Keratinocyte (primary cell): ENCODE data around the gene P2RY13. TPM values are rescaled to one million over a fixed set of nuclear protein-coding genes. Genes with fewer than 3 reads are reported as not detected.

Experiments
- DNase-seq: peaks from one replicate; pipeline ENCODE4 v3.0.0-alpha.2; 2011; ENCODE audit warnings: low read depth, missing footprints, low spot score
- FAIRE-seq: peaks from 2 replicates; lab custom pipeline; 2011; peaks lifted over from hg19 to GRCh38; lab: Jason Lieb, UNC
- H2AFZ ChIP-seq: 2 replicates; pipeline ENCODE4 v1.6.0; 2012; ENCODE audit warnings: low read length, control low read depth, inconsistent platforms; ENCODE audit not compliant: control insufficient read depth
- H3K27ac ChIP-seq: 2 replicates; pipeline ENCODE4 v1.5.1; 2011; ENCODE audit warnings: low read length; ENCODE audit not compliant: control insufficient read depth, insufficient read depth
- H3K27me3 ChIP-seq: 3 replicates; pipeline ENCODE4 v1.6.0; 2011; ENCODE audit warnings: low read length; ENCODE audit not compliant: control insufficient read depth, insufficient read depth; ENCODE audit errors: extremely low read depth
- H3K36me3 ChIP-seq, 2 experiments: 2 replicates in 1 of 2; 3 replicates in 1 of 2; pipeline ENCODE4 v1.5.1; 2011; ENCODE audit warnings: low read length in 2 of 2, mild to moderate bottlenecking in 1 of 2; ENCODE audit not compliant: control insufficient read depth in 2 of 2, insufficient read depth in 2 of 2; ENCODE audit errors: extremely low read depth in 1 of 2
- H3K4me1 ChIP-seq: 3 replicates; pipeline ENCODE4 v1.5.1; 2011; ENCODE audit warnings: low read length; ENCODE audit not compliant: control insufficient read depth, insufficient read depth; ENCODE audit errors: extremely low read depth
- H3K4me2 ChIP-seq: 3 replicates; pipeline ENCODE4 v1.6.0; 2011; ENCODE audit warnings: low read depth, low read length; ENCODE audit not compliant: control insufficient read depth, insufficient read depth; ENCODE audit errors: extremely low read depth
- H3K4me3 ChIP-seq, 3 experiments: fragments of 200-600 bp in 1 of 3; sonication (generic) in 1 of 3; 2 replicates in 2 of 3; 3 replicates in 1 of 3; pipeline ENCODE4 v1.5.1; 2011 to 2016; ENCODE audit warnings: low read length in 3 of 3, mild to moderate bottlenecking in 3 of 3, control low read depth in 2 of 3, inconsistent platforms in 1 of 3, low read depth in 1 of 3, mixed read lengths in 1 of 3, mixed run types in 1 of 3, moderate library complexity in 1 of 3; ENCODE audit not compliant: control insufficient read depth in 2 of 3, insufficient read depth in 2 of 3; ENCODE audit errors: extremely low read depth in 1 of 3
- H3K79me2 ChIP-seq: 2 replicates; pipeline ENCODE4 v1.6.0; 2012; ENCODE audit warnings: low read length; ENCODE audit not compliant: control insufficient read depth, insufficient read depth
- H3K9ac ChIP-seq: 3 replicates; pipeline ENCODE4 v1.6.0; 2011; ENCODE audit warnings: low read length; ENCODE audit not compliant: control insufficient read depth, insufficient read depth; ENCODE audit errors: extremely low read depth
- H3K9me1 ChIP-seq: 3 replicates; pipeline ENCODE4 v1.6.0; 2011; ENCODE audit warnings: low read length; ENCODE audit not compliant: control insufficient read depth, insufficient read depth; ENCODE audit errors: extremely low read depth
- H3K9me3 ChIP-seq: 2 replicates; pipeline ENCODE4 v1.5.1; 2012; ENCODE audit warnings: low read depth, low read length; ENCODE audit not compliant: control insufficient read depth
- H4K20me1 ChIP-seq: 3 replicates; pipeline ENCODE4 v1.6.0; 2011; ENCODE audit warnings: low read length; ENCODE audit not compliant: control insufficient read depth, insufficient read depth; ENCODE audit errors: extremely low read depth
- CTCF ChIP-seq, 3 experiments: IDR thresholded peaks in 1 of 3; conservative IDR thresholded peaks in 1 of 3; optimal IDR thresholded peaks in 1 of 3; 2 replicates in 2 of 3; 3 replicates in 1 of 3; pipeline versions ENCODE3 to v1.5.1; 2011; ENCODE audit warnings: low read length in 3 of 3, mild to moderate bottlenecking in 3 of 3, moderate library complexity in 2 of 3, control low read depth in 1 of 3, inconsistent platforms in 1 of 3; ENCODE audit not compliant: insufficient read depth in 2 of 3; ENCODE audit errors: extremely low read depth in 1 of 3
- EZH2 ChIP-seq: IDR thresholded peaks from one replicate; pipeline ENCODE4 v1.6.1; 2012; ENCODE audit warnings: inconsistent platforms, mild to moderate bottlenecking, low read length, moderate library complexity
- dilution Hi-C: fragments of 300-500 bp; cut with MboI; formaldehyde crosslinking; loops from one replicate; pipeline ENCODE4 v1.7.0; 2020; ENCODE audit warnings: low sequenced_read_pairs; ENCODE audit not compliant: extremely low pct_ligation_motif_present
- polyA plus RNA-seq, 5 experiments: library from polyadenylated mRNA; depleted of rRNA in 3 of 5; stranded (reverse) in 3 of 5; stranded (forward) in 1 of 5; unstranded in 1 of 5; fragments of >200 nt; gene quantifications; 1 replicate in 1 of 5; 2 replicates in 3 of 5; 3 replicates in 1 of 5; pipeline versions ENCODE4 v1.2.1 to v1.2.3, GENCODE V29; 2011 to 2012; ENCODE audit warnings: missing spikeins in 2 of 5, low read depth in 1 of 5, low replicate concordance in 1 of 5

The P2RY13 gene
- polyA plus RNA-seq, 1 donor (not counting 4 experiments of a cell fraction or from before 2014, with no cell fraction given): not detected

GRCh38 chr3:151314593-151314992 lies 14.8 kb downstream of the P2RY13 start:
- Histone ChIP-seq H3K4me3 (peak overlapping the region; percentile 75 to 93 (median 92)), H3K4me1 (peaks cover 52% of the 10 kb centered on the region), H4K20me1 (peaks cover 3% of the 10 kb centered on the region), H3K9me1 (no peaks in the 10 kb centered on the region), H3K9ac (peak overlapping the region; percentile 94), H3K79me2 (peaks cover 68% of the 10 kb centered on the region), H3K36me3 (peaks cover 4 to 19% of the 10 kb centered on the region in 2 experiments), H3K27me3 (no peaks in the 10 kb centered on the region), H3K27ac (peak overlapping the region; percentile 98), H3K9me3 (no peaks in the 10 kb centered on the region), H2AFZ (no peak overlapping the region), H3K4me2 (peak overlapping the region; percentile 95)
- dilution Hi-C loops: no loop called here
- TF ChIP-seq CTCF (optimal IDR thresholded peaks at IDR 0.05 in 1 of 3, IDR thresholded peaks at IDR 0.05 in 1 of 3, conservative IDR thresholded peaks at IDR 0.05 in 1 of 3; ENCODE audit: extremely low read depth in 1 of 3, insufficient read depth in 2 of 3, low read length in 3 of 3): no peak
- no peak for DNase-seq
- no peak for FAIRE-seq

GRCh38 chr3:151314137-151314536 lies 15.2 kb downstream of the P2RY13 start:
- Histone ChIP-seq H3K79me2 (peaks cover 73% of the 10 kb centered on the region), H3K27ac (peak overlapping the region; percentile 98), H3K27me3 (no peaks in the 10 kb centered on the region), H3K9ac (peak overlapping the region; percentile 94), H3K4me1 (peaks cover 55% of the 10 kb centered on the region), H2AFZ (no peak overlapping the region), H4K20me1 (peaks cover 3% of the 10 kb centered on the region), H3K4me2 (peak overlapping the region; percentile 95), H3K36me3 (peaks cover 4 to 22% of the 10 kb centered on the region in 2 experiments), H3K9me3 (no peaks in the 10 kb centered on the region), H3K9me1 (no peaks in the 10 kb centered on the region), H3K4me3 (peak overlapping the region; percentile 75 to 93 (median 92))
- dilution Hi-C loops: no loop called here
- FAIRE-seq: no peak
- TF ChIP-seq EZH2 (no peak), CTCF (optimal IDR thresholded peaks at IDR 0.05 in 1 of 3, IDR thresholded peaks at IDR 0.05 in 1 of 3, conservative IDR thresholded peaks at IDR 0.05 in 1 of 3; ENCODE audit: extremely low read depth in 1 of 3, insufficient read depth in 2 of 3, low read length in 3 of 3) (no peak)
- DNase-seq: no peak
